Brain microvascular endothelial cell (primary cell): ENCODE data around the gene TBL2.
"Not testable (repeated sequence)": the region's sequence is repeated elsewhere in the genome, so short reads cannot be mapped to it uniquely, and the experiment has no call there.

Source experiments
- DNase-seq: peaks from one replicate; pipeline ENCODE4 v3.0.0-alpha.2; 2020
- H3K27ac ChIP-seq: fragments of 250-450 bp; sonication (Bioruptor Pico); 2 replicates; pipeline ENCODE4 v1.5.1; 2020; ENCODE audit warnings: mild to moderate bottlenecking, moderate library complexity
- H3K27me3 ChIP-seq: fragments of 250-450 bp; sonication (Bioruptor Pico); replicated peaks from 2 replicates; pipeline ENCODE4 v1.5.1; 2020; ENCODE audit warnings: mild to moderate bottlenecking
- H3K36me3 ChIP-seq: fragments of 250-450 bp; sonication (Bioruptor Pico); replicated peaks from 2 replicates; pipeline ENCODE4 v1.5.1; 2020; ENCODE audit warnings: mild to moderate bottlenecking
- H3K4me3 ChIP-seq: 2 replicates; pipeline ENCODE4 v1.5.1; 2011; ENCODE audit warnings: low read depth, mild to moderate bottlenecking, control low read depth, low read length, moderate library complexity
- in situ Hi-C: cut with HindIII; loops from 2 replicates; pipeline ENCODE4 v1.10.0; 2017; ENCODE audit warnings: low sequenced_read_pairs, low pct_ligation_motif_present
- TF ChIP-seq, protein P1 (sequence below): IDR thresholded peaks from 2 replicates; pipeline ENCODE4 v1.5.1; 2011; ENCODE audit warnings: low read depth, mild to moderate bottlenecking, moderate library complexity, low read length, control low read depth, inconsistent platforms; ENCODE audit errors: missing control alignments

The TBL2 gene

DNA sequence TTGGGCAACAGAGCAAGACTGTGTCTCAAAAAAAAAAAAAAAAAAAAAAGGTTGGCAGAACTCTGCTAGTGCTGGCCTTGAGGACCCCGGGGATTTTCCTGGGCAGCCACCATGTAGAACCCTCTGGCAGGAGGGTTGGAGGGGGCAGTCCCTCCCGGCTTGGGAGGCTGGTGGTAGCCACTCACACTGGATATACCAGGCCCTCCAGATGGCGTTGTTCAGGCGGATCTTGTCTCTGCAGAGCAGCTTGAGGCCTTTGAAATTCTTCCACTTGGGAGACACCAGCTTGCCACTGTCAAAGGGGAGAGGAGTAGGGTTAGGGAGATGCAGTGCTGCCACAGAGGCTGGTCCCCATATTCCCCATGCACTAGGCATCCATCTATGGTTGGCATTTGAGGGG, 37.5 kb upstream of the TBL2 start:
- no peak for DNase-seq
- in situ Hi-C loops = no loop called here
- Histone ChIP-seq H3K27ac (no peak overlapping the region), H3K27me3 (peaks cover 3% of the 10 kb centered on the region), H3K4me3 (no peak overlapping the region), H3K36me3 (no peaks in the 10 kb centered on the region)
- TF ChIP-seq, protein P1, sequence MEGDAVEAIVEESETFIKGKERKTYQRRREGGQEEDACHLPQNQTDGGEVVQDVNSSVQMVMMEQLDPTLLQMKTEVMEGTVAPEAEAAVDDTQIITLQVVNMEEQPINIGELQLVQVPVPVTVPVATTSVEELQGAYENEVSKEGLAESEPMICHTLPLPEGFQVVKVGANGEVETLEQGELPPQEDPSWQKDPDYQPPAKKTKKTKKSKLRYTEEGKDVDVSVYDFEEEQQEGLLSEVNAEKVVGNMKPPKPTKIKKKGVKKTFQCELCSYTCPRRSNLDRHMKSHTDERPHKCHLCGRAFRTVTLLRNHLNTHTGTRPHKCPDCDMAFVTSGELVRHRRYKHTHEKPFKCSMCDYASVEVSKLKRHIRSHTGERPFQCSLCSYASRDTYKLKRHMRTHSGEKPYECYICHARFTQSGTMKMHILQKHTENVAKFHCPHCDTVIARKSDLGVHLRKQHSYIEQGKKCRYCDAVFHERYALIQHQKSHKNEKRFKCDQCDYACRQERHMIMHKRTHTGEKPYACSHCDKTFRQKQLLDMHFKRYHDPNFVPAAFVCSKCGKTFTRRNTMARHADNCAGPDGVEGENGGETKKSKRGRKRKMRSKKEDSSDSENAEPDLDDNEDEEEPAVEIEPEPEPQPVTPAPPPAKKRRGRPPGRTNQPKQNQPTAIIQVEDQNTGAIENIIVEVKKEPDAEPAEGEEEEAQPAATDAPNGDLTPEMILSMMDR = peak; percentile 49

DNA sequence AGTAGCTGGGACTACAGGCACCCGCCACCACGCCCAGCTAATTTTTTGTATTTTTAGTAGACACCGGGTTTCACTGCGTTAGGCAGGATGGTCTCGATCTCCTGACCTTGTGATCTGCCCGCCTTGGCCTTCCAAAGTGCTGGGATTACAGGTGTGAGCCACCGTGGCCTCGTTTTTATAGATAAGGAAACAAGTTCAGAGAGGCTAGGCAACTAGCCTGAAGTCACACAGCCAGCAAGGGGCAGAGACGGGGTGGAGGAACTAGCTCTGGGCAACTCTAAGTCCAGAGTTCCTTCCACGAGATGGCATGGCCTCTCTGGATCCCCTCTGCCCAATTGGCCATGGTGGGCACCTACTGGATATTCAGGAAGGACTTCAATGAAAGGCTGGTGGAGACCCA, 36.6 kb upstream of the TBL2 start:
- H3K27ac ChIP-seq, H3K27me3 ChIP-seq, H3K4me3 ChIP-seq, H3K36me3 ChIP-seq, DNase-seq, in situ Hi-C loops: not testable (repeated sequence)

DNA sequence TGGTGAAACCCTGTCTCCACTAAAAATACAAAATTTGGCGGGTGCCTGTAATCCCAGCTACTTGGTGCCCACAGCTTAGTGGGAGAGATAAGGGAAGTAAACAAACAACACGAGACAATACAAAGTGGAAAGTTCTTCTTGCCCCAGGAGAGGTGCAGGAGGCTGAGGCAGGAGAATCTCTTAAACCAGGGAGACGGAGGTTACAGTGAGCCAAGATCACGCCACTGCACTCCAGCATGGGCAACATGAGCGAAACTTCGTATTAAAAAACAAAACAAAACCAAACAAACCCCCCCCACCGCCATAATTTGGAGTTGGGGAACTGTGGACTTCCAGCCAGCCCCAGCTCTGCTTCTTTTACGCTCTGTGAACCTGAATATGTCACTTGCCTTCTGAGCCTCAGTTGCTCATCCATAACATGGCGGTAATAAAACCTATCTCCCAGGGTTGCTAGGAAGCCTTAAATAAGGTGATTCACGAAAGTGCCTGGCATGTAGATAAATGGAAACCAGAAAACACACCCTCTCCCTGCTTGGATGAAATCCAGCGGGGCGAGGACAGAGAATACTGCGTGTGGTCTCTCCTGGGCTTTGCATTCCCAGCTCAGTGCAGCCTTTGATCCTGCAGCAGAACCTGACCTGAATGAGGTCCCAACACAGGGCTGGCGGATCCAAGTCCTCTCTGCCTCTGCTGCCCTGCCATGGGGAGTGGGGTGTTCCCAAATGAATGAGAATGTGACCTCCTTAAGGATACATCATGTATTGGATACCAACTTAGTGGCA, 35.8 kb upstream of the TBL2 start:
- in situ Hi-C loops = no loop called here
- Histone ChIP-seq H3K27me3 (peaks cover 3% of the 10 kb centered on the region), H3K4me3 (no peak overlapping the region), H3K36me3 (no peaks in the 10 kb centered on the region), H3K27ac (no peak overlapping the region)
- TF ChIP-seq, protein P1 = no peak
- DNase-seq = no peak

DNA sequence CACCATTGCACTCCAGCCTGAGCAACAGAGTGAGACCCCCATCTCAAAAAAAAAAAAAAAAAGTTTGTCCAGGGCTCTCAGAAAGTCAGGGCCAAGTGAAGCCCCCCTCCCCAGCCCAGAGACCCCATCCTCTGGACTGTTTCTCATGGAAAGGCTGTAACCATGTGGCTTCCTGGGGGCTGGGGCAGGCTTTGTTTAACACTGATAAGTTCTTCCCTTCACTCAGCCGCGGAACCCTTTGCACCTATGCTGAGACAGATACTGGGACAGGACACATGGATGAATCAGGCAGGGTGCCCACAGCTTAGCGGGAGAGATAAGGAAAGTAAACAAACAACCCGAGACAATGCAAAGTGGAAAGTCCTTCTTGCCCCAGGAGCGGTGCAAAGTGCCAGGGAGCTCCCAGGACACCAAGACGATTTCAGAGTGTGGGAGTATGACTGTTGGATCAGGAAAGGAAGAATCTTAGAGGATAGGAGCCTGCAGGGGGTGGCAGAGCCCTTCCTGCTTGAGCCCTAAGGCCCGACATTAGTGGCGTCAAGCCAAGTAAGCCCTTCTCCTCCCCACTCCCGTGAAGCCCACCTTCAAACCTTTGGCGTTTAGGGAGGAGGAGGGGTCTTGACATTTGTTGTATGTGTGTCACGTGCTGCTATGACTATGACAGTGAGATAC, 34.4 kb upstream of the TBL2 start:
- Histone ChIP-seq H3K4me3 (no peak overlapping the region), H3K27me3 (peaks cover 3% of the 10 kb centered on the region), H3K36me3 (no peaks in the 10 kb centered on the region), H3K27ac (no peak overlapping the region)
- TF ChIP-seq, protein P1 = peak; percentile 50
- DNase-seq = peak; percentile 25
- in situ Hi-C loops = no loop called here

DNA sequence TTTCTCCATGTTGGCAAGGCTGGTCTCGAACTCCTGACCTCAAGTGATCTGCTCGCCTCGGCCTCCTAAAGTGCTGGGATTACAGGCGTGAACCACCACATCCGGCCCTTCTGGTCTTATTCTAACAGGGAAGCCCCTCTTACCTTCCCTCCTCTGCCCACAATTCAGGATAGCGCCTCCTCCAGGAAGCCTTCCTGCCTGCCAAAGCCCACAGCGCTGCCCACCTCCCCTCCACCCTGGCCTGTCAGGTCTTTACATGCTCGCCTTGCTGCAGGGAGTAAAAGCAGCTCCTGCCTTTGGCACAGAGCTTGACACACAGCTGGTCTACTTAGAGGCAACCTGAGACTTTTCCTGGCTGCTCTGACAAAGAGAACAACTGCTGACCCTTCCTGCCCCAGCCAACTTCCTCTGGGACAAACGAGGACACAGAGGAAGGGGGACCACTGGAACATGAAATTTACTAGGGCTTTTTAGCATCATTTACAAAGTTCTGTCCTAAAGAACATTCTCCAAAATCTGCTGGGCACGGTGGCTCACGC, 32.7 kb upstream of the TBL2 start:
- peaks cover 3% of the 10 kb centered on the region for H3K27me3 ChIP-seq
- TF ChIP-seq, protein P1 = no peak
- H3K36me3 ChIP-seq = no peaks in the 10 kb centered on the region
- in situ Hi-C loops = no loop called here
- DNase-seq = no peak
- H3K4me3 ChIP-seq = no peak overlapping the region
- no peak overlapping the region for H3K27ac ChIP-seq

DNA sequence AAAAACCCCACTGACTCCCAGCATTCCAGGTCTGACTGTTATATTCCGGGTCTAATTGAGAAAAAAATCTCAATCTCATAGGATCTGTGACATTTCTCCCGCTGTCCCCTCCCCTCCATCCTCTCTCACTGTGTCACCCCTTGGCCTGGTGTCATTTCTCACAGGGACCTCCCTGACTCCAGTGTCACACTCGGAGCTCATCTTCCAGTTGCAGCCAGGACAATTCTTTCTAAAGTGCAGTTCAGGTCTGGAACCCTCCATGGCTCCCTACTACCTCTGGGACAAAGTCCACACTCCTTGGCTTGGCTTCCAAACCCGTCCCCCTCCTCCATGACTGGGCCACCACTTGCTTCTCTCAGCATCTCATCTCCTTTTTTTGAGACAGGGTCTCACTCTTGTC, 31.7 kb upstream of the TBL2 start:
- TF ChIP-seq, protein P1 = no peak
- Histone ChIP-seq H3K27me3 (peaks cover 3% of the 10 kb centered on the region), H3K27ac (no peak overlapping the region), H3K36me3 (no peaks in the 10 kb centered on the region), H3K4me3 (no peak overlapping the region)
- in situ Hi-C loops = no loop called here
- DNase-seq = no peak

DNA sequence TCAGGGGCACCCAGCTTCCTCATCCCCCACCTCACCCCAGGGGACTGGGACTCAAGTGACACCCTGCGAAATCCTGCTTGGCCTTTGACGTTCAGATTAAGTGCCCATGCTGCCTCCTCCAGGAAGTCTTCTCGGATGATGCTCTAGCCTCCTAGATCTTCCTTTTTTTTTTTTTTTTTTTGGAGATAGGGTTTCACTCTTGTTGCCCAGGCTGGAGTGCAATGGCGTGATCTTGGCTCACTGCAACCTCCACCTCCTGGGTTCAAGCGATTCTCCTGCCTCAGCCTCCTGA, 29.3 kb upstream of the TBL2 start:
- H3K27me3 ChIP-seq, H3K27ac ChIP-seq, H3K4me3 ChIP-seq, in situ Hi-C loops, H3K36me3 ChIP-seq, DNase-seq: not testable (repeated sequence)
